PFSK-1 (cell line): ENCODE measurements around the gene MTFR1L.

Source experiments
- FOXP2 ChIP-seq: optimal IDR thresholded peaks from 2 replicates; pipeline ENCODE3; 2011; ENCODE audit warnings: borderline replicate concordance, control low read depth, inconsistent platforms; ENCODE audit not compliant: insufficient read depth; ENCODE audit errors: extremely low read length, extremely low read depth
- POLR2AphosphoS5 ChIP-seq: IDR thresholded peaks from 2 replicates; pipeline ENCODE4 v1.6.1; 2012; ENCODE audit warnings: low read depth, mild to moderate bottlenecking, control low read depth, low read length, moderate library complexity
- SIN3A ChIP-seq: IDR thresholded peaks from 2 replicates; pipeline ENCODE4 v1.6.1; 2012; ENCODE audit warnings: mild to moderate bottlenecking, low read length, moderate library complexity, borderline replicate concordance; ENCODE audit not compliant: insufficient read depth
- TAF1 ChIP-seq: IDR thresholded peaks from 2 replicates; pipeline ENCODE4 v1.6.1; 2012; ENCODE audit warnings: low read length, control low read depth, borderline replicate concordance; ENCODE audit not compliant: insufficient read depth
- TF ChIP-seq, protein P1 (sequence below), 2 experiments: IDR thresholded peaks; 2 replicates each; pipeline versions ENCODE4 v1.6.1 to v1.8.0; 2011 to 2012; ENCODE audit warnings: low read depth in 2 of 2, low read length in 2 of 2, control low read depth in 1 of 2, inconsistent platforms in 1 of 2, mild to moderate bottlenecking in 1 of 2, moderate library complexity in 1 of 2; ENCODE audit not compliant: insufficient read depth in 1 of 2

The MTFR1L gene

DNA sequence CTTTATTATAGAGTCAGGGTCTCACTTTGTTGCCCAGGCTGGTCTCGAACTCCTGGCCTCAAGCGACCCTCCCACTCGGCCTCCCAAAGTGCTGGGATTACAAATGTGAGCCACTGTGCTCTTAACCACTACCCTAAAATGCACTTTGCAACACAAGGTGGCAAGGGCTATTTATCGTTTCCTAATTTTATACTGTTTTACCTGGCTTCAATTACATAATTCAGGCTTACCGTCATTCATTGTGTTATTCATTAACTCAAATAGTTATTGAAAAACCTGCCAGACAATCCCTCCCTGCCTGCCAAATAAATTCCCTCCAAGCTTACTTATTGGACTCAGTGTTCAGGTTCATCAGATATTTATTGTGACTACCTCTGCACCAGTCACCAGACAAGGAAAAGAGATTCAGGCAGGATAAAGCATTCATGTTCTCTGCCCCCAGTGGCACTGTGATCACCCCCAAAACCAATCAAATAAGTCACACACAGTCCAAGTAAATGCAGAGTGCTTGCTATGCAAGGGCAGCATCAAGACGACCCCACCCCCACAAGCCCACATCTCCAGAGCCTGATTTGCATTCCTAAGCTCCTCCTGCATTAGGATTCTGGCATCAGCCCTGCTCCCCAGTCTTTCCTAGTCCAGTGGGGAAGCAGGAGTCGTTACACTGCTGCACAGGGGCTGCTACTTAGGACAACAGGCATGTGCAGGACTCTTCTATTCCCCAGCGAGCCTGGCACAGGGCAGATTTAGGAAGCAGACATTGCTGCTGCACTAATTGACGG, 47.6 kb downstream of the MTFR1L start:
- no peak for TF ChIP-seq FOXP2

DNA sequence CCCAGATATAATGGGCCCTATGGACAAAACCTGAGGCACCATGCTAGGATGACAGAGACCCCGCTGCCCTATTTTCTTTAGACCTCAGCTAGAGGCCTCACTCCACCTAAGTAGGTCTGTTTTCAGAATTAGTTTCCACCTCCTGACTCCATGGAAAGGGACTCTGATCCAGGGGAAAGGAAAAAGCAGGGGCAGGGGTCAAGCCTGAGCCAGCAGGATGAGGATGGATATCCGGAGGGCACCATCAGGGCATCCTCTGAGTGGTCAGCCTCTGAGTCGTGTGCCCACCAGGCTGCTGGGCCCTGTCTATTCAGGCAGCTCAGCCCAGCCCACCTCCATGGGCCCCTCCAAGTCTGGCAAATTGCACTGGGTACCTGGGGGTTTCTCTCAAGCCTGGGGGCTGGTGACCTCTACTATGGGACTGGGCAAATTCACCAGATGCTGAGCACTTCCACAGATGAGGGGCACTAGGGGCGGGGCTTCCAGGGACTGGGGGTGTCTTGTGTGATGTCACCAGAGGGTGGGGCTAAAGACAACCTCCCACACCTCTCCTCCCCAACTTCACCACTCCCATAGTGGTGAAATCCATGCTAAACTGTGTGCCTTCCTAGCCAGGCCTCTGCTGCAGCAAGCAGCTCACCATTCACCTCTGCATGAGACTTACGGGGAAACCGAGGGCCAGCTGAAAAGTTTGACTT, 50.3 kb downstream of the MTFR1L start:
- TF ChIP-seq FOXP2: no peak
- TF ChIP-seq POLR2AphosphoS5: no peak
- no peak for TF ChIP-seq TAF1
- TF ChIP-seq, protein P1, sequence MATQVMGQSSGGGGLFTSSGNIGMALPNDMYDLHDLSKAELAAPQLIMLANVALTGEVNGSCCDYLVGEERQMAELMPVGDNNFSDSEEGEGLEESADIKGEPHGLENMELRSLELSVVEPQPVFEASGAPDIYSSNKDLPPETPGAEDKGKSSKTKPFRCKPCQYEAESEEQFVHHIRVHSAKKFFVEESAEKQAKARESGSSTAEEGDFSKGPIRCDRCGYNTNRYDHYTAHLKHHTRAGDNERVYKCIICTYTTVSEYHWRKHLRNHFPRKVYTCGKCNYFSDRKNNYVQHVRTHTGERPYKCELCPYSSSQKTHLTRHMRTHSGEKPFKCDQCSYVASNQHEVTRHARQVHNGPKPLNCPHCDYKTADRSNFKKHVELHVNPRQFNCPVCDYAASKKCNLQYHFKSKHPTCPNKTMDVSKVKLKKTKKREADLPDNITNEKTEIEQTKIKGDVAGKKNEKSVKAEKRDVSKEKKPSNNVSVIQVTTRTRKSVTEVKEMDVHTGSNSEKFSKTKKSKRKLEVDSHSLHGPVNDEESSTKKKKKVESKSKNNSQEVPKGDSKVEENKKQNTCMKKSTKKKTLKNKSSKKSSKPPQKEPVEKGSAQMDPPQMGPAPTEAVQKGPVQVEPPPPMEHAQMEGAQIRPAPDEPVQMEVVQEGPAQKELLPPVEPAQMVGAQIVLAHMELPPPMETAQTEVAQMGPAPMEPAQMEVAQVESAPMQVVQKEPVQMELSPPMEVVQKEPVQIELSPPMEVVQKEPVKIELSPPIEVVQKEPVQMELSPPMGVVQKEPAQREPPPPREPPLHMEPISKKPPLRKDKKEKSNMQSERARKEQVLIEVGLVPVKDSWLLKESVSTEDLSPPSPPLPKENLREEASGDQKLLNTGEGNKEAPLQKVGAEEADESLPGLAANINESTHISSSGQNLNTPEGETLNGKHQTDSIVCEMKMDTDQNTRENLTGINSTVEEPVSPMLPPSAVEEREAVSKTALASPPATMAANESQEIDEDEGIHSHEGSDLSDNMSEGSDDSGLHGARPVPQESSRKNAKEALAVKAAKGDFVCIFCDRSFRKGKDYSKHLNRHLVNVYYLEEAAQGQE (IDR thresholded peaks at IDR 0.05; ENCODE audit: insufficient read depth in 1 of 2, low read depth in 2 of 2, low read length in 2 of 2): no peak
- TF ChIP-seq SIN3A: no peak

DNA sequence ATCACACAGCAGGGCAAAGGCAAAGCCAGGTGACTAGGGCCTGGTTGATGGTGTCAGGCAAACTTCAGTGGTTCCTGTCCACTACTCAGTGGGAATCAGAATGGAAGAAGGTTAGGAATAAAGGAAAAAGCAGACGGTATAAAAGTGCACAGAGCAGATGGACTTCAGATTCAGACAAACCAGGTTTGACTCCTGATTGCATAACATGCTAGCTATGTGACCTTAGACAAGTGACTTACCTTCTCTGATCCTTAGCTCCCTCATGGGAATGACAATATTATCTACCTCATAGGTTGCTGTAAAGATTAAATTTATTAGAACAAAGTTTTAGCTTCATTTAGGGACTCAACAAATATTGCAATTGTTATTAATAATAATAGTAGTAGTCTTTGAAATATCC, 50.9 kb downstream of the MTFR1L start:
- TF ChIP-seq FOXP2: no peak
- TF ChIP-seq TAF1: no peak
- TF ChIP-seq, protein P1 (IDR thresholded peaks at IDR 0.05; ENCODE audit: insufficient read depth in 1 of 2, low read depth in 2 of 2, low read length in 2 of 2): no peak
- TF ChIP-seq SIN3A: no peak
- no peak for TF ChIP-seq POLR2AphosphoS5

DNA sequence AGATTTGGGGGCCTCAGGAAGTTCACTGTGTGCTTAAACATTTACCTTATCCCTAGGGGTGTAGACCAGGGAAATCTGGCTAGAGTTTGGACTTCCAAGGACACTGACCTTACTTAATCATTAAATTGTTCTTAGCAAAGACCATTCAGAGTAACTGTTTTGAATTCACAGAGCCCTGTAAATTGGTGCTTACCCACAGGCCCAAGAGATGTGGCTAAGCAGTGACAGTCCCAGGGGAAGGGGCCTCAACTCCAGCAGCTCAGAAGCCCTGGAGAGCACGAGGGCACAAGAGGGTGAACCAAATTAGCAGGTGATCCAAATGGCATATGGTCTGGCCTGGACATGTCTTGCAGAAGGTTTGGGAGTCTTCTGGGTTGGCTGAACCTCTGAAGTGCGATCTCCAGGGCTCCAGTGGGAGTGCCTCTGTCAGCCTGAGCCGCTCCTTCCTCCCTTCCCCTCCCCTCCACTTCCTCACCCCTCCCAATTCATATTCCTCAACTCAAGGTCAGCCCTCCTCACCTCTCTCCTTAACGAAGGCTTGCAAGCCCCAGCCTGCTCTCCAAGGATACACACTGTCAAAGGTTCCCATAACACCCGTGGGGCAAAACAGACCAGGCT, 51.4 kb downstream of the MTFR1L start:
- TF ChIP-seq TAF1 (no peak), FOXP2 (no peak), SIN3A (no peak), POLR2AphosphoS5 (no peak)
- TF ChIP-seq, protein P1 (IDR thresholded peaks at IDR 0.05; ENCODE audit: insufficient read depth in 1 of 2, low read depth in 2 of 2, low read length in 2 of 2): no peak

DNA sequence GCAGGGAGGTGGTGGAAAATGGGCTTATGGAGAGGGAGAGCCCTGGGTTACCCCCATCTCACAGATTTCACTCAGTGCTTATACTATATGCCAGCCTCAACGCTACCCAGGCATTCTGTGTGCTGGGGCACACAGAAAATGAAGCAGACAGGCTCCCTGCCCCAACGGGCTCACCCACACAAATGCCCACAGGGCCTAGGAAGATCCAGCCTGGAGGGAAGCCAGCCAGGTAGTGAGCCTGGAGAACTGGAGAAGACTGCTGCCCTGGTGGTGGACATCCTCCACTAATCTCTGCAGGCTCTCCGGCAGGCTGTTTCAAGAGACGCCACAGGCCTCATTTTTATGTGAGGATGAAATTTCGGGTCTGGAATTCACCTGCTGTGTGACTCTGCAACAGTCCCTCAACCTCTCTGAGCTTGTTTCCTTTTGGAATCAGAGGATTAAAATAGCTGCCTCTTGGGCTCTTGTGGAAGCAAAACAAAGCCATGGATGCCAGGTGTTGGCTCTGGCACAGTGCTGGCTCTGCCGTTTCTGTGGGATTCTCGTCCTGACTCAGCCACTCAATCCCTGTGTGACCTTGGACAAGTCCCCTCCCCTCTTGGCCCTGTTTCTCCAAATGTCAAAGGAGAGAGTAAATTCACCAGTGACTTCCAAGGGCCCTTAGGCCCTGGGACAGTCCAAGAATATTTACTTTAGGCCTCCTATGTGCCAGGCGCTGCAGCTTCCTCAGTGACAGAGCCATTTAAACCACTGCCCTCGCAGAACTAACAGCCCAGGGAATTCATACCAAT, 52.1 kb downstream of the MTFR1L start:
- no peak for TF ChIP-seq SIN3A
- no peak for TF ChIP-seq FOXP2
